Stimulated activated CD8-positive, alpha-beta memory T cell treated with anti-CD3 and anti-CD28 coated beads, Interleukin-7, amount 100 ng/mL, for 24 hours (primary cell): ENCODE measurements around the gene DHX34.
A peak's percentile ranks its signal among the peaks of the same experiment; 100 is the strongest.
"Not testable (repeated sequence)": the region's sequence is repeated elsewhere in the genome, so short reads cannot be mapped to it uniquely, and the experiment has no call there.

Experiments used
- DNase-seq: peaks from one replicate; pipeline ENCODE4 v3.0.0-alpha.2; 2020; ENCODE audit warnings: low read depth

DHX34 gene

GRCh38 chr19:47389150-47389556 is 40.0 kb downstream of the DHX34 start:
- no peak for DNase-seq

DNA sequence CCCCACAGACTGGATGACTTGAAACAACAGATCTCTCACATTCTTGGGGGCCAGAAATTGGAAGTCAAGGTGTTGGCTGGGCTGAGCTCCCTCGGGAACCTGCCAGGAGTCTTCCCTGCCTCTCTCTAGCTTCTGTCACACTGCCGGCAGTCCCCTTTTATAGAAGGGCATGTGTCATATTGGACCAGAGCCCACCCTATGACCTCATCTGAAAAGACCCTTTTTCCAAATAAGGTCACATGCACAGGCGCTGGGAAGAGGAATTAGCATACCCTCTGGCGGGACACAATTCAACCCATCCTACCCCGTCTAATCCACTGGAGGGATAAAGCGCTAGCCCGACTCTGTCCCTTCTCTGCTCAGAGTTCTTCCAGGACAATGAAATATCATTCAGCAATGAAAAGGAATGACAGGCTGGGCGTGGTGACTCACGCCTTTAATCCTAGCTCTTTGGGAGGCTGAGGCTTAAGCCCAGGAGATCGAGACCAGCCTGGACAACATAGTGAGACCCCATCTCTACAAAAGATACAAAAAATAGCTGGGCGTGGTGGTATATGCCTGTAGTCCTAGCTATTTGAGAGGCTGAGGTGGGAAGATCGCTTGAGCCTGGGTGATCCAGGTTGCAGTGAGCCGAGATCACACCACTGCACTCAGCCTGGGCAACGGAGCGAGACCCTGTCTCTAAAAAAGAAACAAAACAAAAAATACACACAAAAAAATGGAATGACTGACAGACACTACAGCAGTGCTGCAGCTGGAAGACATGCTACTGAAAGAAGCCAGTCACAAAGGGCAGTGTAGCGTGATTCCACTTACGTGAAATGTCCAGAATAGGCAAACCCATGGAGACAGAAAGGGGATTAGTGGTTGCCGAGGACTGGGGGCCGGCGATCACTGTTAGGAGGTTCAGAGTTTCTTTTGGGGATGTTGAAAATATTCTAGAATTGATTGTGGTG is 41.7 kb downstream of the DHX34 start:
- DNase-seq = no peak

DNA sequence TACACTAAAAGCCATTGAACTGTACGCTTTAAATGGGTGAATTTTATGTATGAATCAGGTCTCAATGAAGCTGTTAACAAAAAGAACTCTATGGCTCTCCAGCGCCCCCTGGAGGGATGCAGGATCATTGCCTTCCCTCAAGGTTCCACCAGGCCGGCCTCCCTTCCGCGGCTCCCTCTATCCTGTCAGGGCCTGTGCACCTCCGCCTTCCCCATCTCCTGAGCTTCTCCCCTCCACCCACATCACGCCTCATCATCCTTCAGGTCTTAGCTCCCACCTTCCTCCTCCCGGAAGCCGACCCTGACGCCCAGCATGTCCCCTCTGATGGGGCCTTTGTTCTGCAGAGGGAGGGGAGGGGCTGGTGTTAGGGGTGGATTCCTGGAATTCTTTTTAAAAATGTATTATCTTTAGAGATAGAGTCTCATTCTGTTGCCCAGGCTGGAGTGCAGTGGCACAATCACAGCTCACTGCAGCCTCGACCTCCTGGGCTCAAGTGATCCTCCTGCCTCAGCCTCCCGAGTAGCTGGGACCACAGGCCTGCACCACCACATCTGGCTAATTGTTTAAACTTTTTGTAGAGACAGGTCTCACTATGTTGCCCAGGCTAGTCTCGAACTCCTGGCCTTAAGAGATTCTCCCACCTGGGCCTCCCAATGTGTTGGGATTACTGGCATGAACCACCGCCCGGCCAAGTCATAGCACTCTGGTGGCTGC is 42.6 kb downstream of the DHX34 start:
- peak; percentile 75 for DNase-seq

GRCh38 chr19:47398707-47399597 is 49.8 kb downstream of the DHX34 start:
- DNase-seq = no peak

GRCh38 chr19:47402504-47402903 is 53.4 kb downstream of the DHX34 start:
- DNase-seq = no peak

DNA sequence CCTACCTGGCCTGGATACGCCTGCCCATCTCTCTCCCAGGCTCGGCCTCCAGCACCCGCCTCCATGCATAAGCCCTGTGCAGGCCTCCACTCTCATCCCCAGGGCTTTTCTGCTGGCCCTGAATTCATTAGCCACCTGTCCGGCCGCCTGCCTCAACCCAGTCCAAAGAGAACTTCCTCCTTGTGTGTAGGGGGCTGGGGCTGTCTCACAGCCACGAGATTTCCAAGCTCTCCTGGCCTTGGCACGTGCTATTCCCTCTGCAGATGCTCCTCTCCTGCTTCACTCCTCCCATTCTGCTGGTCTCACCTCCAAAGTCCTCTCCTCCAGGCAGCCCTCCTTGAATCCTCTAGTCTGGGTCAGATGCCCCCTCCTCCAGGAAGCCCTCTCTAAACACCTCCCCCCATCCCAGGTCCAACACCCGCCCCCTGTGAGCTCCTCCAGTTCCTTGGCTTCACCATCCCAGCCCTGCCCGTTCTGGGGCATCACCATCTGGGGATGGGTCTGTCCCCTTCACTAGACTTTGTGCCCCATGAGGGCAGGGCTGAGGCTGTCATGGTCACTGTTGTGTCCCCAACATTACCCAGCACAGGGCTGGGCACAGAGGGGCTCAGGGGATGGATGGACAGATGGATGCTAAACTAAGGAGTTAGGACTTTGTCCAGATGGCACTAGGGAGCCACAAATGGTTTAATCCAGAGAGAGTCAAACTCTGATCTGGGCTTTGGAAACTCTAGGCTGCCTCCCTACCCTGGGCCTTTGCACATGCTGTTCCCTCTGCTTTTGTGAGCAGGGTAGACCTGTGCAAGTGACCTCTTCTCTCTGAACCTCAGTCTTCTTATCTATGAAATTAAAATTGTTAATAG is 55.5 kb downstream of the DHX34 start:
- no peak for DNase-seq

GRCh38 chr19:47405197-47405550 is 56.1 kb downstream of the DHX34 start:
- no peak for DNase-seq

- no peak for DNase-seq
These were observed 56.8 kb downstream of the DHX34 start for GRCh38 chr19:47405854-47406417.

GRCh38 chr19:47406711-47407416 is 57.7 kb downstream of the DHX34 start:
- no peak for DNase-seq

GRCh38 chr19:47407417-47407774 is 58.3 kb downstream of the DHX34 start:
- DNase-seq = no peak

- DNase-seq = no peak
These were observed 59.2 kb downstream of the DHX34 start for GRCh38 chr19:47408156-47408938.

DNA sequence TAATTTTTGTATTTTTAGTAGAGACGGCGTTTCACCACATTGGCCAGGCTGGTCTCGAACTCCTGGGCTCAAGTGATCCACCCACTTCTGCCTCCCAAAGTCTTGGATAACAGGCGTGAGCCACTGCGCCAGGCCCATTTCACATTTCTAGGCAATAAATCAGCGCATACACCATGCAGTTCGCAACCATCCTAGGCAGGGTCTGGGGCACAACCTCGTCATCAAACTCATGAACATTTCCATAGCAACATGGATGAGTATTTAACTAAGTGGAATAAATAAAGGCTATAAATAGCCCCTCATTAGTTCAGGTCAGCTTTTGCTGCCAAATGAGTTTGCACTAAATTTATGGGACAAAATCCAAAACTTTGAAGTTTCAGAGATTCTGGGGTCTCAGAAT is 62.0 kb downstream of the DHX34 start:
- DNase-seq = no peak

DNA sequence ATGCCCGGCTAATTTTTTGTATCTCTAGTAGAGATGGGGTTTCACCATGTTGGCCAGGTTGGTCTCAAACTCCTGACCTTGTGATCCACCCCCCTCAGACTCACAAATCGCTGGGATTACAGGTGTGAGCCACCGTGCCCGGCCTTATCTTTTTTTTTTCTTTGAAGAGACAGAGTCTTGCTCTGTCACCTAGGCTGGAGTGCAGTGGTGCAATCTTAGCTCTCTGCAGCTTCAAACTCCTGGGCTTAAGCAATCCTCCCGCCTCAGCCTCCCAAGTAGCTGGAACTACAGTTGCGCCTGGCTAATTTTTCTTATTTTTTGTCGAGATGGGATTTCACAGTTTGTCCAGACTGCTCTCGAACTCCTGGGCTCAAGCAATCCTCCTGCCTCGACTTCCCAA is 62.6 kb downstream of the DHX34 start:
- not testable (repeated sequence) for DNase-seq

GRCh38 chr19:47413941-47414340 is 64.8 kb downstream of the DHX34 start:
- no peak for DNase-seq

GRCh38 chr19:47414469-47414868 is 65.4 kb downstream of the DHX34 start:
- DNase-seq = no peak

DNA sequence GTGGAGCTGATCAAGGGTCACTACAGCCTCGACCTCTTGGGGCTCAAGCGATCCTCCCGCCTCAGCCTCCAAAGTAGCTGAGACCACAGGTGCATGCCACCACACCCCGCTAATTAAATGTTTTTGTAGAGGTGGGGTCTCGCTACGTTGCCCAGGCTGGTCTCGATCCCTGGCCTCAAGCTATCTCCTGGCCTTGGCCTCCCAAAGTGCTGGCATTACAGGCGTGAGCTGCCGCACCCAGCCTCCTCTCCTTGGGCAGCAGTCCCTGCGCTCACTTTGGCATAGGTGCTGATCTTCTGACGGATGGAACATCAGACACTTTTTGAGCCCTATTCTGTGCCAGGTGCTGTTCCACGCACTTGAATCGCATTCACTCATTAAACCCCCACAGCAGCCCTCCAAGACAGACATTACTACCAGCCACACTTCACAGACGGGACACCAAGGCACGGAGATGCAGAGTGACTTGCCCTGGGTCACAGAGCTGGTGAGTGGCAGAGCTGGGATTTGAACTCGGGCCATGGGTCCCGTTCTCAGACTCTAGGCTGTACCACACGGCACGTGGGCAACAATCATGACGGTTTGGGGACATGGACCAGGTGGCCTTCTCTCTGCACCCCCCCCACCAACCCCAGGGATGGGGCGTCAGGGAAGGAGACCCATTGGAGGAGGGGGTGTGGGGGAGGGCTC is 67.0 kb downstream of the DHX34 start:
- DNase-seq = no peak

DNA sequence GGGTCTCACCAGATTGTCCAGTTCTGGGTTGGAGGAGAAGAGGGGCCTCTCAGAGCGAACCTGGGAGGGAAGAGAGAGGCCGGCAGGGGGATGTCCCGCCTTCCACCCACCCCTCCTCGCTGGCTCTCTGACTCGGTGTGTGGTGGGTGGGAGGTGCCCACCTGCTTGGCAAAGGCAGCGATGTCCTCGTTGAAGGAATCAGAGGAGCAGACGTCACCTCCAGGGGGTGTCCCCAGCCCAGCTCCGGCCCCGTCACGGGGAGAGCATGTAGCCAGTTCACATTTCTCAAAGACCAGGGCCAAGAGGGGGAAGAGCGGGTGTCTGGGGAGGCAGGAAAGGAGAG is 67.5 kb downstream of the DHX34 start:
- DNase-seq = no peak

DNA sequence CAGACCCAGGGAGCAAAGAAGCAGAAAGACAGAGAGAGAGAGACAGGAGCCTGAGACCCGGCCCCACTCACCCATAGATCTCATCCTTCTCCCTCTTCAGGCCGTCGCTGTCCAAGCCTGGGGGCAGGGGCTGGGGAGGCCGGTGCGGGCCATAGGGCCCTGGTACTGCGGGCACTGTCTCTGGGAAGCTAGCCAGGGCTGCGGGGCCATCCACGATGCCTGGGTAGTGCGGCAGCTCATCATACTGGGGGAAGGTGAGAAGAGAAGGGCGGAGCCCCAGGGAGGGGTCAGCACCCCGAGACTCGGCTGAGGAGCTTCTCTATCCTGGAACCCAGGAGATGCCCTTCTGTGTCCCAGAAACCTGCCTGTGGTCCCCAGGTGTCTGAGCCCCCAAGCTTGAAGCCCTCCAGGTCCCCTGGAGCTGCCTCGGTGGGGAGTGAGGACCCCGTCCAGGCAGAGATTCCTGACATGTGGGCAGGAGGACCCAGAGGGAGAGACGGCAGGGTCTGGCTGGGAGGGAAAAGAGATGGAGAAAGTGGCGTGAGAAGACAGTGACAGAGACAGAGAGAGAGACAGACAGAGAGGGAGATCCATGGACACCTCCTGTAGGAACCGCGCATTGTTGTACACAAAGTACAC is 68.1 kb downstream of the DHX34 start:
- DNase-seq = no peak
